GF-D8 (cell line): ENCODE results near the gene DIP2C.
"Not testable (repeated sequence)": the region's sequence is repeated elsewhere in the genome, so short reads cannot be mapped to it uniquely, and the experiment has no call there.

Experiments
- DNase-seq: peaks from one replicate; lab custom pipeline; 2025; lab: John Stamatoyannopoulos, UW

DIP2C gene

DNA sequence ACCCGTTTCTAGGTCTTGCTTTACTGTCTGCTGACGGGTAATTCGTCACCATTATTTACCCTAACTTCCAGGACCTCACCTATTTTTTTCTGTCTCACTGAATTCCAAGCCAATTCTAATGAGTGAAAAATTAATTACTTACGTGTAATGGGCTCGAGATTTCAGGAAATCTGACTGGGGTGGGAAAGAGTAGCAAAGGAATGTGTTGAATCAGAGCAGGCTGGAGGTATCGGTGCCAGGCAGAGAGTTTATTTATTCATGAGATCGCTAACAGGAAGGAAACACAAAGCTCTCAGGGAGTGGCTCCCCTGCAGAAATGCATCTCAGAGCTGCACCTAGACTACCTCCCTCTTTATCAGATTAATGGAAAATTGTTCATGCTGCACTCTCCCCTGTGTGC lies 4.0 kb upstream of the DIP2C start:
- no peak for DNase-seq

DNA sequence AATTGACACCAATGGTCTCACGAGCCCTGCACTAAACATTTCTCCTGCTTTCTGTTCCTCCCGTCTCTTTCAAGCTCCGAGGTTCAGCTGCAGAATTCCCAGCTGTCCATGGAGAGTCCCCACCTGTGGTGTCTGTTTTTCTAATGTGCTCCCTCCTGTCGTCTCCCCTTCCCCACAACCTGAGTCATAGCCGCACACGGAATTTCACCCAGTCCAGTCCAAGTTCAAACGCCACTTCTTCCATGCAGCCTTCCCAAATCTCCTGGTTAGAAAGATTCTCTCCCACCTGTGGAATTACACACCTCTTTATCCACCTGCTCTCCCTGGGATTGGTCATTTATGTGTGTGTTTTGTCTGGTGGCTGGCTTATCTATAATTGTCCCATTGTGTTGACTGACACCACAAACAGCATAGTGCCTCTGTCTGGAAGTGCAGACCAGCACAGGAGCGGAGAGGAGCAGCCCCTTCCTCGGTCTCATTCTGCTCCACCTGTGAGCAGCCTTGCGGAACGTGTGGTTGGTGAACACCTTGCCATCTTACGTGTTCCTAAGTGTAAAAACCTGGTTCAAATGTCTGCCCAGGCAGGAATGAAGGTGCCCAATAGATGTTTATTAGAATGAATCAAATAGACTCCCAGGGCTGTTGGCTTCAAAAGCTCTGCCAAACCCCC lies 3.3 kb upstream of the DIP2C start:
- DNase-seq, result no peak

- DNase-seq, result no peak
These were observed 1.7 kb upstream of the DIP2C start for GRCh38 chr10:691216-691615.

DNA sequence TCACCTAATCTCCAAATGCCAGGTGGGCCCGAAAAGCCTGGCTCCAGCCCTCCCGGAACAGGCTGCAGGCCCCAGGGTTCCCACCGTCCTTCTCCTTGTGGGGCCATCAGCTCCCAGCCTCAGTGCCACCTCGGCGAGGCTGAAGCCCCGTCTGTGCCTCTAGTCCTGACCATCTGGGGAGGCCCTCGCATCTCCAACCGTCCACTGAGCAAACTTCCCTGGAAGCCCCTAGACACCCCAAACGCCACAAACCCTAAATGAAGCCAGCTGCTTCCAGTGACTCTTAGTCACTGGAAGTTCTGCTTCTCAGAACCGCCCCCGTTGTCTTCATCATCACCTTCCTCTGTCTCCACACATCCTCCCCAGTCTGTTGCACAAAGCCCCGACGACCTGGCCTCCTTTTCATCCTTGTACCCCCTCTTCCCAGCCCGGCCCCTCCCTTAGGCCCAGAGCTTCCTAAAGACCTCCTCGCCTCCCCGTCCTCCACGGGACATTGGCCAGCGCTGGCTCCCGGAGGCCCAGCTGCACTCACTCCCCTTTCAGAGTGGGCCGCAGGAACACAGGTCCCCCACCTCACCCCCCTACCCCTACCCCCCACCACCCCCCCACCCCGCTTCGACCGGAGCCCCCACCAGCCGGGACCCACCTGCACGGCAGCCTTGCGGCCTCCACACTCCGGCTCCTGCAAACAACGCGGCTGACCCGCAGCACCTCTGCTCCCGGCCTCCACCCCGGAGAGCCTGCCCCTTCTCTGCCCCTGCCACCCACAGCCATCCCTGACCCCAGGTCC lies 1.1 kb upstream of the DIP2C start:
- DNase-seq, result no peak

DNA sequence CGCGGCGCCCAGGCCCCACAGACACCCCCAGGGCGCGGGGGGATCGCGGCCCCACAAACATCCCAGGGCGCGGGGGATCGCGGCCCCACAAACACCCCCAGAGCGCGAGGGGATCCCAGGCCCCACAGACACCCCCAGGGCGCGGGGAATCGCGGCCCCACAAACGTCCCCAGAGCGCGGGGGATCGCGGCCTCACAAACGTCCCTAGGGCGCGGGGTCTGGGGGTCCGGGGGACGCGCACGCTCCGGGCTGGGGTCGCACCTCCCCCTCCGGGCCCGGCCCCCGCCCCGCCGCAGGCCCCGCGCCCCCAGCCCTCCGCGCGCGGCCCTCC lies 382 bp downstream of the DIP2C start:
- no peak for DNase-seq

GRCh38 chr10:688312-689120 lies 952 bp downstream of the DIP2C start:
- no peak for DNase-seq

DNA sequence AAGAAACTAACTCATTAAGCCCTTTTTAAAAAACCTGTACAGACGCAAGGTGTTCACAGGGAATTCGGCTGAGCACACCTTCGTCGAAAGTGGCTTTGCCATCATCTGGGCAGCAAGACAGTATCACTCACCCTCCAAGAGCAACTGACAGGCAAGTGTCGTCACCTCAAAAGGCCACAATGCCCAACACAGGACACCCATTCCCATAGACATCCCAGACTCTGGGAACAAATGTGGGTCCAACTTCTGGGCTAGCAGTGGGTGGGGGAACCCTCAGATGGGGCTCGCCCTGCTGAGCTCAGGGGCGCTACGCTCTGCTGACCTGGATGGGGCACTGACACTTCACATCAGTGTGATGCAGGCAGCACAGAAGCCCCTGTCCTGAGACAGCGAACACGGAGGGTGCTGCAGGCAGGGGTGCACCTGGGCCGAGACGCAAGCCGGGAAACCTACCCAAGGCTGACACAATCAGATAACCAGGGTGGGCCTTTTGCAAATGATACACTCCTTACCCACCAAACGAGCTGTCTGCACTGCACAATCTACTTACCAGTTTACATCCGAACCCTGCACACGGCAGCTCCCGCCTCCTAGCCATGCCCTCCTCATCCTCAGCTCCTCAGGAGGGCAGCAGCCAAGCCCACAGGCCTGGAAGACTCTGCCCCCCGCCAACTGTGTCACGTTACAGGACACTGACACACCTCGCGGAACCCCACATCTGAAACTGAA lies 1.7 kb downstream of the DIP2C start:
- no peak for DNase-seq

GRCh38 chr10:686155-686931 lies 3.1 kb downstream of the DIP2C start:
- no peak for DNase-seq

DNA sequence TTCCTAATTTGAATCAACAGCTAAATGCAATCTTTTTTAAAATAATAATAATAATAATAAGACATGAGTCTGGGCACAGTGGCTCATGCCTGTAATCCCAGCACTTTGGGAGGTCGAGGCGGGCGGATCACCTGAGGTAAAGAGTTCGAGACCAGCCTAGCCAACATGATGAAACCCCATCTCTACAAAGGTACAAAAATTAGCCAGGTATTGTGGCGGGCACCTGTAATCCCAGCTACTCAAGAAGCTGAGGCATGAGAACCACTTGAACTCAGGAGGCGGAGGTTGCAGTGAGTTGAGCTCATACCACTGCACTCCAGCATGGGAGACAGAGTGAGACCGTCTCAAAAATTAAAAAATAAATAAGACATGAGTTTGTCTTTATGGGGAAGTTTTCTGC lies 3.9 kb downstream of the DIP2C start:
- no peak for DNase-seq

- no peak for DNase-seq
These were observed 5.9 kb downstream of the DIP2C start for GRCh38 chr10:683448-684071.

DNA sequence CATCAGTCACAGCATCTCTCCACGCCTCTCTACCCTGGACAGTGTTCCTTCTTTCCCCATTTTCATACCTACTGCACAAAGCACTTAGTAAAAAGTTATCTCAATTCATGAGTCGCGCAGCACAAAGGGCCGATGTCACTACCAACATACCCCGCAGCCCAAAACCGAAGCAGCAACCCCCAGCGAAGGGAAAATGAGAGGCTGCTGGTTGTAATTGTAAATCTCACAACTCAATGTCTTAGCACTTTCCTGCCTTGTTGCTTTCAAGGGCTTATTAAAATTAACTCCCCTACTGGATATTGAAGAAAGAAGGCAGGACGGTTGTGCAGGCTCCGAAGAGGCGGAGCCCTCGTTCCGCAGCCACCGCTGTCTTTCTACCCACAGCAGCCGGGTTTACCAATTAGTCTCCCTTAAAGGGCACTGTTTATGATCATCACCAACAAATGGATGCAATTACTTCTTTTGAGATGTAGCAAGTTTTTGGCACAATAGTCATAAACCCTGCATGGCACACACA lies 6.5 kb downstream of the DIP2C start:
- DNase-seq, result no peak

- DNase-seq, result no peak
These were observed 7.7 kb downstream of the DIP2C start for GRCh38 chr10:681670-682318.

- DNase-seq, result no peak
These were observed 8.7 kb downstream of the DIP2C start for GRCh38 chr10:680745-681144.

GRCh38 chr10:680146-680545 lies 9.3 kb downstream of the DIP2C start:
- no peak for DNase-seq

DNA sequence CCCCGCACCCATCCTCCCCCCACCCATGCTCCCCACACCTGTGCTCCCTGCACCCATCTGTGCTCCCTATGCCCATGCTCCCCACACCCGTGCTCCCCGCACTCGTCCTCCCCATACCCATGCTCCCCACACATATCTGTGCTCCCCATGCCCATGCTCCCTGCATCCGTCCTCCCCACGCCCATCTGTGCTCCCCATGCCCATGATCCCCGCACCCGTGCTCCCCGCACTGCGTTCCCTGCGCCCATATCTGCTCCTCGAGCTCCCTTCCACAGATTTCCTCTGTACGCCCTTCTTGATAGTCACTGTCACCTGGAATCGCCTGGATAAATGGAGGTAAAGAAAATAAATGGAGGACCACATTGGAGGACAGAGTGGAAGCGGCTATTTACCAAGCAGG lies 9.9 kb downstream of the DIP2C start:
- DNase-seq, result no peak

DNA sequence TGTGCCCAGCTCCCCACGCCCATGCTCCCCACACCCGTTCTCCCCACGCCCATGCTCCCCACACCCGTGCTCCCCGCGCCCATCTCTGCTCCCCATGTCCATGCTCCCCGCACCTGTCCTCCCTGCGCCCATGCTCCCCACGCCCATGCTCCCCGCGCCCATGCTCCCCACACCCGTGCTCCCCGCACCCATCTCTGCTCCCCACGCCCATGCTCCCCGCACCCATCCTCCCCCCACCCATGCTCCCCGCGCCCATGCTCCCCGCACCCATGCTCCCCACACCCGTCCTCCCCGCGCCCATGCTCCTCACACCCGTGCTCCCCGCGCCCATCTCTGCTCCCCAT lies 10.8 kb downstream of the DIP2C start:
- DNase-seq, result not testable (repeated sequence)

DNA sequence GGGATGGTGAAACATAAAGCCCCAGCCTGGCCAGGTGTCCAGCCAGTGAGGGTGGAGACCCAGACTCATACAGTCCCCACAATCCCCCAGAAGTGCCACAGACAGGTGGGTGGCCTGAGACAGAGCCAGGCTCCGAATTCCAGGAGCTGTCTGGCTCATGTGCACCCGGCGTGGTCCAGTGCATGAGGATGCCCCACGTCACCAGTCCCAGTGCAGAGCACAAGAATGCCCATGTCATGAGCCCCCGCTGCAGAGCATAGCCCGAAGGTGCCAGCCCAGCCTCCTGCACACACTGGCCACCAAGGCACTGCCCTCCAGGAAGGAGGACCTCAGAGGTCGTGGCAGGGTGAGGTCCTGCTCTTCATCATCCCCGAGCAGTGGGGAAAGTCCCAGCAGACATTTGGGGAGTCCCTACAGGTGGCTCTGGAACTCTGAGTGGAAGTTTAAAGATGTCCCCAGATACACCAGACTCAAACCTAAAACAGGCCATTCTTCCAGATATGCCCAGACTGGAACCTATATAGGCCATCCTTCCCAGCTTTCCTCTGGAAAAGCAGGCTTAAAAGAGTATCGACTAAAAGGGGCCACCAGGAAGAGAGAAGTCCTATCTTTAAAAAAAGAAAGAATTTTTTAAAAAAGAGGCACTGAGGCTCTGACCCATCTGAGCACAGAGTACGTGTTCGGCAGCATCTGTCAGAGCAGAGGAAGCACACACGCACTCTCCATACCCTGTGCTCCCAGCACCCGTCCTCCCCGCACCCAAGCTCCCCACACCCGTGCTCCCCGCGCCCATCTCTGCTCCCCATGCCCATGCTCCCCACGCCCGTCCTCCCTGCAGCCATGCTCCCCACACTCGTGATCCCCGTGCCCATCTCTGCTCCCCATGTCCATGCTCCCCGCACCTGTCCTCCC lies 11.5 kb downstream of the DIP2C start:
- DNase-seq, result no peak

DNA sequence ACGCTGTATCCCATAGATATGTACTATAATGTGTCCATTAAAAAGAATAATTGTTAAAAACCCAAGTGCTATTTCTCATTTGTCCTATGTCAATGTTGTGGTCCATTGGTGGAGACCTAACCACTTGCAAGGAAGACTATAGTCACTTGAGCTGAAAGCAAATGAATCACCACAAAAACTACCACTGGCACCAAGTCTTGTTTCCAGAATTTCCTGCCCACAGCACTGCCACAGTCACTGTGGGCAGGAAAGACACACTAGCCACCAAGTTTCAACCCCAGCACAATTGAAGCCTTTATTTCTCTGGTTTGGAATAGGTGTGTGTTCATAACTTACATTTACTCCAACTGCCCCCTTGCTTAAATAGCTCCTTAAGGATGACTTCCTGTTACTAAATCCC lies 12.4 kb downstream of the DIP2C start:
- no peak for DNase-seq

- DNase-seq, result no peak
These were observed 13.3 kb downstream of the DIP2C start for GRCh38 chr10:676178-676577.
